Sigmoid colon (tissue), 4 donors: ENCODE measurements around the gene ZNF883.

Source experiments
- POLR2A ChIP-seq, 2 donors: fragments of 450-650 bp; IDR thresholded peaks; one replicate each; pipeline ENCODE4 v1.6.1; 2016; ENCODE audit warnings: antibody characterized with exemption in 2 of 2, mild to moderate bottlenecking in 2 of 2, moderate library complexity in 2 of 2
- POLR2AphosphoS5 ChIP-seq, 4 donors: sonication (generic); formaldehyde crosslinking; IDR thresholded peaks; one replicate each; pipeline ENCODE4 v1.6.1; 2017; ENCODE audit warnings: antibody characterized with exemption in 4 of 4
- TF ChIP-seq, protein P1 (sequence below), 4 experiments: fragments of 450-650 bp in 3 of 4; fragments of 200-600 bp in 1 of 4; IDR thresholded peaks; one replicate each; pipeline ENCODE4 v1.5.1; 2016 to 2019; ENCODE audit warnings: antibody characterized with exemption in 4 of 4, mild to moderate bottlenecking in 3 of 4, moderate library complexity in 2 of 4

DNA sequence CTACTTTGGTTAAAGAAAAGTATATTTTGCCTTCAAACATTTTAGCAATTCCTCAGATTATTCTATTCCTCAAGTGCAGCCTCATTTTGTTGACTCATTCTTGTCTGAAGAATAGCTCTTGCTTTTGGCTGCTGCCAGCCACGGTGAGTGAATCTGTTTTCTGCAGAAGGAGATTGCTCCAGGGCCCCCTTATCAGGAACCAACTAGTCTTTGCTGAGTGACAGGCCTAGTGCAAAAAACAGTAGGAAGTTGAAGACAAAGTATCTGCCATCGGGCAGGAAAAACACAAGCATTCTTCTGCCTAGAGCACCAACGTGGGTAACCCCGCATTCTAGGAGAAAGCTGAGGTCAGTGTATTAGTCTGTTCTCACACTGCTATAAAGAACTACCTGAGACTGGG lies 42.3 kb downstream of the ZNF883 start:
- TF ChIP-seq, protein P1, sequence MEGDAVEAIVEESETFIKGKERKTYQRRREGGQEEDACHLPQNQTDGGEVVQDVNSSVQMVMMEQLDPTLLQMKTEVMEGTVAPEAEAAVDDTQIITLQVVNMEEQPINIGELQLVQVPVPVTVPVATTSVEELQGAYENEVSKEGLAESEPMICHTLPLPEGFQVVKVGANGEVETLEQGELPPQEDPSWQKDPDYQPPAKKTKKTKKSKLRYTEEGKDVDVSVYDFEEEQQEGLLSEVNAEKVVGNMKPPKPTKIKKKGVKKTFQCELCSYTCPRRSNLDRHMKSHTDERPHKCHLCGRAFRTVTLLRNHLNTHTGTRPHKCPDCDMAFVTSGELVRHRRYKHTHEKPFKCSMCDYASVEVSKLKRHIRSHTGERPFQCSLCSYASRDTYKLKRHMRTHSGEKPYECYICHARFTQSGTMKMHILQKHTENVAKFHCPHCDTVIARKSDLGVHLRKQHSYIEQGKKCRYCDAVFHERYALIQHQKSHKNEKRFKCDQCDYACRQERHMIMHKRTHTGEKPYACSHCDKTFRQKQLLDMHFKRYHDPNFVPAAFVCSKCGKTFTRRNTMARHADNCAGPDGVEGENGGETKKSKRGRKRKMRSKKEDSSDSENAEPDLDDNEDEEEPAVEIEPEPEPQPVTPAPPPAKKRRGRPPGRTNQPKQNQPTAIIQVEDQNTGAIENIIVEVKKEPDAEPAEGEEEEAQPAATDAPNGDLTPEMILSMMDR (IDR thresholded peaks at IDR 0.05), result no peak
- TF ChIP-seq POLR2A (IDR thresholded peaks at IDR 0.05) (no peak), POLR2AphosphoS5 (IDR thresholded peaks at IDR 0.05) (no peak)
